NB4 (cell line): ENCODE measurements around the gene FIG4.
"Not testable (repeated sequence)": the region's sequence is repeated elsewhere in the genome, so short reads cannot be mapped to it uniquely, and the experiment has no call there.

Experiments used
- MYC ChIP-seq: IDR thresholded peaks from 2 replicates; pipeline ENCODE4 v1.6.1; 2011; ENCODE audit warnings: low read depth, low read length
- POLR2A ChIP-seq: IDR thresholded peaks from 2 replicates; pipeline ENCODE4 v1.6.1; 2011; ENCODE audit warnings: mild to moderate bottlenecking; ENCODE audit not compliant: insufficient read length; ENCODE audit errors: extremely low read depth
- TF ChIP-seq, protein P1 (sequence below): IDR thresholded peaks from one replicate; pipeline ENCODE4 v1.5.1; 2012; ENCODE audit warnings: low read depth, low read length
- TF ChIP-seq, protein P2 (sequence below): IDR thresholded peaks from 2 replicates; pipeline ENCODE4 v1.6.1; 2011; ENCODE audit warnings: low read depth, low read length

DNA sequence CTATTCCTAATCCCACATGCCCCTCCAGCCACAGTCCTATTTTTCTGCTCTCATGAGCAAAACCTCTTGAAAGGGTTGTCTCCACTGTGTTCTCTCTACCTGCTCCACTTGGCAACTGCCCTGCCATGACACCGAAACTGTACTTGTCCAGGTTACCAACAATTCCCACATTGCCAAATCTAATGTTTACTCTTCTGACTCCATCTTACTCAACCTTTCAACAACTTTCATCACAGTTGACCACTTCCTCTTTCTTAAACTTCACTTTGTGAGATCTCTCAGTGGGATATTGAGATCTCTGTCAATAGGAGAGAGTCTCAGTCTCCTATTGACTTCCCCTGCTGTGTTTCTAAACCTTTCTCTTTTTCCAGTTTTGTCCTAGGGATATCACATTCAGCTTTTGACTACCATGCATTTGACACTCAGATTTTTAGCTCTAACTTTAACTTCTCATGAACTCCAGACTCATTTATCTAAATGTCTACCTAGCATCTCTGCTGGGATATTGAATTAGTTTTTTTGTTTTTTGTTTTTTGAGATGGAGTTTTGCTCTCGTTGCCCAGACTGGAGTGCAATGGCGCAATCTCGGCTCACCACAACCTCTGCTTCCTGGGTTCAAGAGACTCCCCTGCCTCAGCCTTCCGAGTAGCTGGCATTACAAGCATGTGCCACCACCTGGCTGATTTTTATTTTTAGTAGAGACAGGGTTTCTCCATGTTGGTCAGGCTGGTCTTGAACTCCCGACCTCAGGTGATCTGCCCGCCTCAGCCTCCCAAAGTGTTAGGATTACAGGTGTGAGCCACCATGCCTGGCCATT, 81.1 kb downstream of the FIG4 start:
- TF ChIP-seq, protein P1, sequence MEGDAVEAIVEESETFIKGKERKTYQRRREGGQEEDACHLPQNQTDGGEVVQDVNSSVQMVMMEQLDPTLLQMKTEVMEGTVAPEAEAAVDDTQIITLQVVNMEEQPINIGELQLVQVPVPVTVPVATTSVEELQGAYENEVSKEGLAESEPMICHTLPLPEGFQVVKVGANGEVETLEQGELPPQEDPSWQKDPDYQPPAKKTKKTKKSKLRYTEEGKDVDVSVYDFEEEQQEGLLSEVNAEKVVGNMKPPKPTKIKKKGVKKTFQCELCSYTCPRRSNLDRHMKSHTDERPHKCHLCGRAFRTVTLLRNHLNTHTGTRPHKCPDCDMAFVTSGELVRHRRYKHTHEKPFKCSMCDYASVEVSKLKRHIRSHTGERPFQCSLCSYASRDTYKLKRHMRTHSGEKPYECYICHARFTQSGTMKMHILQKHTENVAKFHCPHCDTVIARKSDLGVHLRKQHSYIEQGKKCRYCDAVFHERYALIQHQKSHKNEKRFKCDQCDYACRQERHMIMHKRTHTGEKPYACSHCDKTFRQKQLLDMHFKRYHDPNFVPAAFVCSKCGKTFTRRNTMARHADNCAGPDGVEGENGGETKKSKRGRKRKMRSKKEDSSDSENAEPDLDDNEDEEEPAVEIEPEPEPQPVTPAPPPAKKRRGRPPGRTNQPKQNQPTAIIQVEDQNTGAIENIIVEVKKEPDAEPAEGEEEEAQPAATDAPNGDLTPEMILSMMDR: not testable (repeated sequence)
- not testable (repeated sequence) for TF ChIP-seq POLR2A, MYC
- TF ChIP-seq, protein P2, sequence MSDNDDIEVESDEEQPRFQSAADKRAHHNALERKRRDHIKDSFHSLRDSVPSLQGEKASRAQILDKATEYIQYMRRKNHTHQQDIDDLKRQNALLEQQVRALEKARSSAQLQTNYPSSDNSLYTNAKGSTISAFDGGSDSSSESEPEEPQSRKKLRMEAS: not testable (repeated sequence)
